Activated naive CD4-positive, alpha-beta T cell (primary cell): ENCODE measurements around the gene PHACTR3.
"Not testable (repeated sequence)": the region's sequence is repeated elsewhere in the genome, so short reads cannot be mapped to it uniquely, and the experiment has no call there.

Experiments
- DNase-seq, 4 experiments: peaks; one replicate each; lab custom pipeline; 2025; lab: John Stamatoyannopoulos, UW

The PHACTR3 gene

DNA sequence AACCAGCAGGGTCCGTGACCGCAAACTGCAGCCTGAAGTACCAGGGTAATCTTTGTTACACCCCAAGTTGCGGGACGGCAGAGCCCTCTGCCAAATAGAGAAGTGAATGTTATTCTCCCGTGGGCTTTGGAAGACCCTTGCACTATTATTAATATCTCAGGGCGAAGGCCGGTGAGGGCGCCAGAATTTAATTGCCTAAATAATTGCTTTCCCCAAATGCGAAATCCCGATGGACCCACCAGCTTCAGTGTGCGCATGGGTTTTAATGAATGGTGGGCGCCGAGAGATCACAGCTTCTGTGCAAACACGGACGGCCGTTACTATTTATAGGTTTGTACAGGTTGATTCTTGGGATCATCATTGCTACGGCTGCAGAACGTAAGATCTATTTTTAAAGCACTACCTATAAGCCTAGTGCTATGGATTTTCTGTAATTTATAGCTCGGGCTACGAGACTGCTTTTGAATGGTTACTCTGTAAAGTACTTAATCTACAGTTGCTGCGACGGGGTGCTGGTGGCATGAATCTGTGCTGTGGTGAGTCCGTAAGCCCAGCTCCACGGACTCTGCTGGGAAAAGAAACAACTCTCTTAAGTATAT is 15.2 kb upstream of the PHACTR3 start:
- DNase-seq: no peak

DNA sequence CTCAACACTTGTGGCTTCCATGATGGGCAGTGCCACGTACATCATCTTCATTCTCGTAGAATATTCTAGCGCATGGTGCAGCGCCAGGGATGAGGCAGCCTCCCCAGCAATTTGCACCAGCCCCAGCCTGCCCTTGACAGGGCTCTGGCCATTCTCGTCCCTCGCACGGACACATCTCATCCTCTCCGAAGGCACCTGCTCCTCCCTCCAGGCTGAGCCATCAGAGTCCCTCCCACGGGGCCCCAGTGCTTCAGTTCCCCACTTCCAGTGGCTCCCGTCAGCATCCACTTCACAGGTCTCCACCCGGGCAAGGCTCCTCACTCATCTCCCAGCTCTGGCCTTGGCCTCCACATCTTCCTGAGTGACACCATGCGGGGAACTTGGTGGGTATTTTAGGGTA is 13.3 kb upstream of the PHACTR3 start:
- no peak for DNase-seq

DNA sequence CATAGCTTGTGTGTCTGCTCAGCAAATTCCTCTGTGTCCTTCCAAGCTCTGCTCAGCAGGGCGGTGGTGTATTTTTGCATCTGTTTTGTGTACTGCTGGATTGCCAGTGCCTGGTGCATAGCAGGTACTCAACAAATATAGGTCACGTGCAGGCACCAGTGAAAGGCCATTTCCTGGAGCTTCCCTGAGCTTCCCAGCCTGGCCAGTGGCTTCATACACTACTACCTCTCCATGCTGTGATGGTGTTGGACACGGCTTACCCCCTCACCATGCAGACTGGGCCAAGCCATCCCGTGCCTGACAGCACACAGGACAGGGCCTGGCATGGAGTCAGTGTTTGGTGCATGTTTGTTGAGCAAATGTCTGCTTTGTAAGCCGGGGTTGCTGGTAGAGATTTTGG is 7.7 kb upstream of the PHACTR3 start:
- DNase-seq: no peak

DNA sequence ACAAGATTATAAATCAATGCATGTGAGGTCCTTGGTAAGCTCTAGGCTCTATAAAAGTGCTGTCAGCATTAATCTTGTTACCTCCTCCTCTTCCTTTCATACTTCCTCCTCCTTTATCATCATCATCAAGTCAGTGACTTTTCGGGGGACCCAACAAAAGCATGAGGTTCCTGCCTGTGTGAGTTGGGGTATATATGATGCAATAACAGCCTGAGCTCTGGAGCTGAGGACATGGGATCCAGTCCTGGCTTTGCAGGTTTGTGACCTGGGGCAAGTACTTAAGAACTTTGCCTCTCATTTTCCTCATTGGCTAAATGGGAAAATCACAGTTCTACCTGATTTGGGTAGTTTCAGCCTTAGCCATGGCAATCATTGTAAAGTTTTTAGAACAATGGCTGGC is 7.1 kb upstream of the PHACTR3 start:
- no peak for DNase-seq

DNA sequence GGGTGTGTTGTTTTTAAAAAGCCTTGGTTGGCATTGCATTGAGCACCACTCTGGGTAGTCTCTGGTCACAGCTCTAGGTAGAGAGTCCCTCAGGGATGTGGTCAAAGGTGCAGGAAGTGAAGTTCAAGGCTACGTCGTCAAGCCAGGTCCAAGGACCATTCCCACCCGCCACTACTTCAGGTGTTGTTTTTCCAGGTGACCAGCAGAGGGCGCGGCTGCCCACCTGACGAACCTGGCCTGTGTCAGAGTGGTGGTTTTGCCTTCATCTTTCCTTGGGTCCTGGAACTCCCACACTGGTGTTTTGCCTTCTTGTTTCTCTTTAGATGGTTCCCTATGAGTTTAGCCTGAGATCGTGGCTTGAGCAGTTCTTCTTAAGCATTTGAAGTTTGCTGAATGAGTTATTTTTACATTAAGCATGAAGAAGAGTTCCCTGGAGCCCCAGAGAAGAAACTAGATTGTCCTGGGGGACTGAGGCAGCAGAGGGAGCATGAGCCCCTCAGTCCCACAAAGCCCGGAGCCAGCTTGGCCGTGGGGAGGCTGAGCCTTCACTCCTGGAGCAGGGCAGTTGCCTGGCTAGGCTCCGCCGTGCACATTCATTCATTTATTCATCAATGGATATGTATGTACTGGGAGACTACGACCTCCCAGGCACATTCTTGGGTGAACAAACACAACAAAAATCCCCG is 5.6 kb upstream of the PHACTR3 start:
- DNase-seq: no peak

DNA sequence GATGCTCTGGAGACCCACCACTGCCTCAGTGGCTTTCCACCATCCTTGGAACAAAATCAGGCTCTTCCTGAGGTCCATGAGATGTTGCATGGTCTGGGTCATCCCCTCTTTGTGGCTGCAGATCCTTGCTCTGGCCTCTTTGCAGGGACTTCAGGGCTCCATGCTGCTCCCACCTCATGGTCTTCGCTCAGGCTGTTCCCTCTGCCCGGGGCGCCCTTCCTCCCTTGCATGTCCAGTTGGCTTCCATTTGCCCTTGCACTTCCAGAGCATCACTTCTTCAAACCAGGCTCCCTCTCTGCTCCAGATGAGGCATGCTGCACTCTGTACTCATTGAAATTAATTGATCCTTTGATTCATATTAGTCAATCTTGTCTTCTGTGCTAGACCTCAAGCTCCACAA is 4.4 kb upstream of the PHACTR3 start:
- DNase-seq: no peak

DNA sequence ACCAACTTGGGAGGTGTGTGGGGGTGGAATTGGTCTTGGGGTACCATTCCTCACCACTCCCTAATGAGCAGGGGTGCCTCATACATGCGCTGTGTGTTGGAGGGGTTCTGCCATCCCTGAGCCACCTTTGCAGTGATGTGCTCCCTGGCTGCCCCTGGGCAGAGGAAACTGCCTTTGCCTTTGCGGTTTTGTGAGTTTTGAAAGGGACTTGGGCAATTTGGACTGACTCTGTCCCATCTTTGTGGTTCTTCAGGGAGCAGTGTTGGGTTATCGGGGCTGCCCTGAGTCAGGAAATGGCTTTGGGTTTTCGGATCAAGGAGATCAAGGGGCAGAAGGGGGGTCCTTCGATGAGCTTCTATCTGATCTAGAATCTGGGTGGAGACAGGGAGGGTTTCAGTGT is 3.9 kb upstream of the PHACTR3 start:
- no peak for DNase-seq

DNA sequence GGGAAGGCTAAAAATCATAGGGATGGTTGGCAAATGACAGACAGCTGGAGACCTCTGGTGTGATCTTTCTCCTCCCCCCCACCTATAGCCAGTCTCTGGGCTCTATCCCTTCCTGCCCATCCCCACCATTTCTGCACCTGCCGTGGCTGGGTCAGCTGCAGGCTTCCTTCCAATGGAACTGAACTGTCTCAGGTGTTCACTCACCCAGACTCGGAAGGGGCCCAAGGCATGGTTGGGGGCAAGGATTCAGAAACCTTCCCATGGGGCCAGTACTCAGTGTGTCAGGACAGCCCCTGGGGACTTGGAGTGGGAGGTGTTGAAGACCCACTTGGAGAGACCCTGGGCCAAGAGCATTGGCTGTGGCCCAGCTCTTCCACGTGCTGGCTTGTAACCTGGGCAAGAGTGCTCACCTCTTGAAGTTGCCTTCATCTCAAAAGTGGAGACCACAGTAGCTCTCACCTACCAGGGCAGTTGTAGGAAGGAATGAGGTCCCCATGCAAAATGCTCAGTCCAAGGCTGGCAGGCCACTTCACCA is 1.7 kb upstream of the PHACTR3 start:
- no peak for DNase-seq

DNA sequence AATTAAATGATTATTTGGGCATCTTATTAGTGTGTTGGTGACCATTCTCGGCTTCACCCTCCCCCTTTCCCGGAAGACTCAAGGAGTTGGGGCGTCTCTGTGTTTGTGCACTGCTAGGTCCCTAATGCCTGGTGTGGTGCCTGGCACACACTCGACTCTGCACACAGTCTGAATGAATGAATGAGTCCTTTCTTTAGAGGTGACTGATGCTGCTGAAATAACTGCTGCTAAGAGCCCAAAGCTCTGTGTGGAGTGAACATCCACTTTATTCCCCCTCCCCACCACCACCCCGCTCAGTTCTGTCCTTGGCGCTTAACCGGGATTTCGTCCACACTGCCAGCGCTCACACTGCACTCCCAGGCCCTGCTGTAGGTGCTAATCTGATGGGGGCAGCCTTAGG is 1.2 kb upstream of the PHACTR3 start:
- no peak for DNase-seq

DNA sequence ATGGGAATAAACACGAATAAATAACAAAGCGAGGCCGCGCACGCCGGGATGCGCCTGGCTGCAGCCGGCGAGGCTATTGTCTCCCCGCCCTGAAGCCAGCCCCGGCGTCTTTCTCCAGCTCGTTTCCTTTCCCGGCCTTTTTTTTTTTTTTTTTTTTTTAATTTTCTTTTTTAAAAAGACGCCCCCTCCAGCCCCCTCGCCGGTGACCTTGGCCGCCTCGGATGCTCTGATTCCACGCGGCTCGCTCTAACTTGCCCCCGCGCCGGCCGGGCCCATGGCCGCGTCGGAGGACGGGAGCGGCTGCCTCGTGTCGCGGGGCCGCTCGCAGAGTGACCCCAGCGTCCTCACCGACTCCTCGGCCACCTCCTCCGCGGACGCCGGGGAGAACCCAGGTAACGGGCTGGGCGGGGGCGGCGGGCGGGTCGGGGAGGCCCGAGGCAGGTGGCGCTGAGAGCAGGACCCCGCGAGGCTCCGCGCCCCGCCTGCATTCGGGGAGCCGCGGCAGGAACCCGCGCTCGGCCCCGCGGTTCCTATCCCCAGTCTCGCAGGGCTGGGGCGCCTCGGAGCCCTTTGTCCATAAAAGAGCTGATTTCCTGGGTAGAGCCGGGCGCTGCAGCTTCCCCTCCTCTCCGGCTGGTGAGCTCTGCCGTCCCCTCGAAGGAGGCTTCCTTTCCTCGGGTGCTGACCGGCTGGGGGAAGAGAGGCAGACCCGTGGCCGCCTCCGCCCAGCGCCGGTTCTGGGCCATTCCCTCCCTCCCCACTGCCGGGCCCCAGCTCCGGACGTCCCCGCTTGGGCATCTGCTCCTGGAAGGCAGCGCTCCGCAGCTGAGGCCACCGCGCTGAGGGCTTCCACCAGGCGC is 631 bp downstream of the PHACTR3 start:
- DNase-seq: no peak

DNA sequence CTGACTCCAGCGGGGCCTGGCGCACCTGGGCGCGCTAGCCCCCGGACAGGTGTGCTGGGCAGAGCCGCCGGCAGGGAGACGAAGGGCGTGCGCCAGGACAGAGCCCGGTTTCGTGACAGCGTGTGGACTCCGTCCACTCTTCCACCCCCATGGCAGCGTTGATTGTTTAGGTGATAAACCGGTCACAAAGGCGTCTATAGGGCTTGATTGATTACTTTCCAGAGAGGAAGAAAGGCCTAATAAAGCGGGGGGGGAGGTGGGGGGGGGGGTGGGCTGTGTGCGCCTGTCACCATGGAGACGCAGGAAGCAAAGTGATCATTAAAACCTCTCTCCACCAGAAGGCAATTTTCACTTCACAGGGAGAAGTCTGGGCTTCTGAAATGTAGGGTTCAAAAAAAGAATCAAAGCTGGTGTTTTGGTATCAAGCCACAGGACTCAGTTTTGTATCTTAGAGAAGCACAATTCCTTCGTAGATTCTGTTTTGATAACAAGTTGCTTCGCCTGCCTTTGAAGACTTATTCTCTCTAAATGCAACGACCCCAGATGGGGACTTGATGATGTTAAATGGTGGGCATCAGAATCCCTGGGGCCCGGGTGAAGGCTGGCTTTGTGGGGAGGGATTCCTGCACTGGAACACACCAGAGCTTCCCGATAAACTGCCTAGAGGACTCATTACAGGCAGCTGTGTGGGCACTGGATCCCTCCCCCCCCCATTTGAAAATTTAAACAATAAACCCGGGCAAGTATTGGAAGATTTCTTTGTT is 1.4 kb downstream of the PHACTR3 start:
- DNase-seq: no peak

DNA sequence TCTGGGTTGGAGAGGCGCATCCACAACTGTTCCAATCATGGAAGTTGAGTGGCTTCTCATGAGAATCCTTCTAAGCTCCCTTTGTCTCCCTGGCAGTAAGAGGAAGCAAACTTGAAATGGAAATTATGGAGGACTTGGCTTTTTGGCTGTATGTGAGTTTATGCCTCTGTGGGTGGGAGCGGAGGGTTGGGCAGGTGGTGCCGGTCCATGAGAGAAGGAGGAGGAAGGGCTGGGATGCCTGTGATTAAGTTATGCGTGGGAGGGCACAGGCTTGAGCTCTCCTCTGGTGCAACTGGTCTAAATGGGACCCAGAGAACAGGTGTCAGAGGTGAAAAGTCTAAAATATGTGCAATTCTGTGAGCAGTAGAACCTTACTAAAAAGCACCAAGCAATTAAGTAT is 2.2 kb downstream of the PHACTR3 start:
- DNase-seq: no peak

DNA sequence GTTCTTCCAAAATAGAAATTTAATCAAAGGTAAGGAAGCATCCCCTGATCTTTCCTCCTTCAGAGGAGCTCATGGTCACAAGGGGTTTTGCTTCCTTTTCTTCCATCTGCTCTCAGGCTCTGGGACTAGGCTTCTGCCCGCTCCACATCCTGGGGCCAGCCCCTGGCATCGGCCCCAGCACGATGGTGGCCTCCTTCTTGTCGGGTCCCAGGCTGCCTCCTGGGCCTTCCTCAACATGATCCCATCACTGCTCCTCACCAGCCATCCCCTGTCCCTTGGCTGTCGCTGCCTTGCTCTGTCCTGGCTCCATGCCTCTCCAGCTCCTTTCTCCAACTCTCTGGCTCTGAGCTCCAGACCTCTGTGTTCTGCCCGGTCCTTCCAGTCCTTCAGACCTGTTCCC is 4.1 kb downstream of the PHACTR3 start:
- no peak for DNase-seq

DNA sequence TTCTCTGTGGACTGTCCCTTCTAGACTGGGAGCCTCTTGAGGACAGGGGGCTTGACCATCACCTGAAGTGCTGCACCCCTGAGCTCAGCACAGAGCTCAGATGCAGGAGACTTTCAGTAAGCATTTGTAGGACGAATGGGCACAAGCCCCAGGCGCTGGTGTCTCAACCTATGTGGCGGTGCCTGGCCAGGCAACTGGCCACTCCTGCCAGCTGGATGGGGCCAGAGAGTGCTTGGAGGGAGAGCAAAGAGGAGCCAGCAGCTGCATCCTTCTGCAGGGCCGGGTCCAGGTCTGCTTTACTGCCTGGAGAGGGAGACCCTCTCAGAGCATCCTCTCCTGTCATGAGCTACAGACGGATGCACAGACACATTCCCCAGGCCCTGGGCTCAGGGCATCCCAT is 4.5 kb downstream of the PHACTR3 start:
- no peak for DNase-seq

DNA sequence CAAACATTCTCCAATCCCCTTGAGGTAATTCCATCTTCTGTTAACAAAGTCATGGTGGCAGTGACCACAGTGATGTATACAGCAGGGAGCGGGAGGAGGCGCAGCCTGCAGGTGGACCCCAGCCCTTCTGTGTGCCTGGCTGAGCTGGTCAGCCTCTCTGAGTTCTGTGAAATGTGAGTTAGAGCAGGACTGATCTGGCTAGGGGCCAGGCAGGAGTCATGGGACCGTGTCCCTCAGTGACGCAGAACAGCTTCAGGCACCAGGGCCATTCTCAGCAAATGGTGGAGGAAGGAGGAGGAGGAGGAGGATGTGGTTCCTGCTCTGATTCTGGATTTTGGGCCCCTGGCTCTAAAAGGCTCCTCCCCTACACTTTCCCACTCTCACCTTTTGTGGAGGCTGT is 6.9 kb downstream of the PHACTR3 start:
- no peak for DNase-seq

DNA sequence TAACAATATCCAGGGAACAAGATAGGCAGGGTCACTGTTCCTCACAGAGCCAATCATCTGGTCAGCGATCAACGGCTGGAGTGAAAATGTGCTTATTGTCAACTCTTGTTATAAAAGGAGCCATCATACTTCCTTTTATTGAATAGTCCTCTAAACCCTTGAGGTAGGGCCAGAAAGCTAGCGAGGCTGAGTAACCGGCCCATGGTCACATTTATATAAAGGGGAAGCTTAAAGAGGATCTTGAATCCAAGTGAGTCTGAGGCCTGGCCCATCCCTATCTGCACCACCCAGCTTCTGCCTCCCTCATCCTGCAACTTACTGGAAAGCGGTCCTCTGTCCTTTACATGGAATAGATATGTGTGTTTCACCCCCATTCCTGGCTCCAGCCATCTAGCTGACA is 9.5 kb downstream of the PHACTR3 start:
- no peak for DNase-seq

DNA sequence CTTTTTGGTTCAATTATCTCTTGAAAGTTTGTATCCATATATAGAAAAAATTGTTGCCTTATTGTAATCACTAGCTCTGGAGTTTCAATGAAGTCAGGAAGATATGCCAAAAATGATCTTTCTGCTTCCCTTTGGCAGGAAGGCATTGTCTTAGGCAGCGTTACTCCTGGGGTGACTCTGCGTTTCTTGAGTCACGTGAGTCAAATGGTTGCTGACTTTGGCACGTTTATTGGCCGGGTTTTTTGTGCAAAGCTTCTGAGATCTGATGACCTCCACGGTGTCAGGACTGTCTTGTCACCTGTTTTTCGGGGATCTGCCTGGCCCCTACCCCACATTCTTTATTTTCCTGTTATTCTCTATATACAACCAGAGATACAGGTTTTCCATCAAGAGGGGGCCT is 10.4 kb downstream of the PHACTR3 start:
- no peak for DNase-seq

DNA sequence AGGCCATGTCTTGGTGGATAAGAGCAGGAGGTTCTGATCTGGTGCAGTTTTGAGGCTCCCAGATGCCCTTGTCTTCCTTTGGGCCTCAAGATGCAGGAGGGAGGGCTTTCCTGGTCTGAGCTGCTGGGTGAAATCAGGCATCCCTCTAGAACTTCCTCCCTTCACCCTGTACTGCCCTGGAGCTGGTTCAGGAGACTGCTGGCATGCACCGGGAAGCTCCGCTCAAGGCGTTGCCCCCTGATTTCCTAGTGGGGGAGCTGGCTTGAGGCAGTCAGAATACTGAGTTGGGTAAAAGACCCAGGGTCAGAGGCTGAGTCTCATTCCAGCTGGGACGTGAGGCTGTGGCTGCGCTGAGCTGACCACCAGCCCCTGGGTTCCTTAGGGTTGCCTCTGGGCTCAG is 12.0 kb downstream of the PHACTR3 start:
- no peak for DNase-seq

DNA sequence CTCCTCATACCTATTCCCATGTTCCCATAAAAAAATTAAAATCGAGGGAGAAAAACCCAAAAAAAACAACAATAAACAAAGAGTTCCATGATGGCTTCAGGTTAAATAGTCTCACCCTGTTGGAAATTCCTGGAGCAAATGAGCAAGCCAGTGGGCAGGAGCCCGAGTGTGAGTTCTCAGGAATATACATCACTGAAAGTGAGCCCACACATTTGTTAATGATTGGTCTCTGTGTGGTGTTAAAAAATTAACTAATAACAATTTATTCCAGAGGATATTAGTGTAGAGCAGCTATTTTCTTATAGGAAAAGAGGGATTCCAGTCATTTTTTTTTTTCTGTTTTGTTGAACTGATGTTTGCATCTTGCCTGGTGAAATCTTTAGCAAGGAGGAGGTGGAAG is 12.9 kb downstream of the PHACTR3 start:
- DNase-seq: no peak

DNA sequence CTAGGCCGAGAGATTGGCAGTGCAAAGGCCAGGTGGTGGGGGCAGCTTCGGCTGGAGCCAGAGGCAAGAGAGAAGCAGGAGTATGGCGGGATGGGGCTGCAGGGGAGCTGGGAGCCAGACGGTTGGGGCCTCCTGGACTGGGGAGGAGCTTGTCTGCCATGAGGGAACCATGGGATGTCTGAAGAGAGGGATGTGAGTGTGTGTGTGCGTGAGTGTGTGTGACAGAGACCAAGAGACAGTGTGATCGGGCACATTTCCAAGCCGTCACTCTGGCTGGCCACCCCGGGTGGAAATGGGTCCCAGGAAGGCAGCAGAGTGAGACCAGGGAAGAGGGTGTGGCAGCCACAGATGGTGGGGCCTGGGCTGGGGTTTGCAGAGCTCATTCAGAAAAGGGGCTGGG is 13.8 kb downstream of the PHACTR3 start:
- DNase-seq: no peak

DNA sequence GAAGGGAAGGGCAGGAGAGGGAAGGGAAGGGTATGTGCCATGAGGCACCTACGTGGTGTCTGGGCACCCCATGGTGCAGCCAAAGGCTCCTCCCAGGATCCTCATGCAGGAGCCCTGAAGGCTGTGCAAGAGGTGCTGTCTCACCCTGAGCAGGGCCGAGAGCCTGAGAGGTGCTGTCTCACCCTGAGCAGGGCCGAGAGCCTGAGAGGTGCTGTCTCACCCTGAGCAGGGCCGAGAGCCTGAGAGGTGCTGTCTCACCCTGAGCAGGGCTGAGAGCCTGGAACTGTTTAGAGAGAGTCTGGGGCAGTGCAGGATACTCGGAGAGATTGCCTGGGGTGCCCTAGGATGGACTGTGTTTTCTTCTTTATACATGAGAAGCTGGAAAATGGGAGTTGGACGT is 14.2 kb downstream of the PHACTR3 start:
- not testable (repeated sequence) for DNase-seq

DNA sequence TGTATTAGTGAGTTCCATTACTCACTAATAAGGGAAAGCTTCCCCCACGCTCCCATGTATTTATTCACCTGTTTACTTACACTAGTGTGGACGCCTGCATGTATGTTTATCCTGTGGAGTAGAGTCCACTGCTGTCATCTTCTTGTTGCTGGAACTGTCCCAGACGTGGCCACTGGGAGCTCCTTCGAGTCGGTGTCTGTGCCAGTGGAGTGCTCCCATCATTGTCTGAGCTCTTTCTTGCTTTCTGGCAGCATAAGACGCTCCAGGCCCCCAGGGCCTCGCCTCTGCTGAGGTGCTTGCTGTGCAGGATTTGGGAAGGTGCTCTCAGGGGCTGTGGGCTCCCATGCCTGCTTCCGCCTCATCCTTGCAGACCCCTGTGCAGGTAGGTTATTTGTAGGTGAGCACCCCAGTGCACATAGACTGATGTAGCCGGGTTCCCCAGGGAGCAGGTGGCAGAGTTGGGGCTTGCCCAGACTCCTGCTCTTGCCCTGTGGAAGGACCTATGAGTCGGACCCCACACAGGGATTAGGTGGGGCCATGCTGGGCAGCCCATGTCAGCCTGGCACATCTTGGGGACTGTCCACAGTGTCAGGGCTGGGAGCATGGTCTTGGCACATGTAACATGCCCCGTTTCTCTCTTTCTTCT is 16.6 kb downstream of the PHACTR3 start:
- no peak for DNase-seq
